ENCODE results near the gene RBPJL.

DNA sequence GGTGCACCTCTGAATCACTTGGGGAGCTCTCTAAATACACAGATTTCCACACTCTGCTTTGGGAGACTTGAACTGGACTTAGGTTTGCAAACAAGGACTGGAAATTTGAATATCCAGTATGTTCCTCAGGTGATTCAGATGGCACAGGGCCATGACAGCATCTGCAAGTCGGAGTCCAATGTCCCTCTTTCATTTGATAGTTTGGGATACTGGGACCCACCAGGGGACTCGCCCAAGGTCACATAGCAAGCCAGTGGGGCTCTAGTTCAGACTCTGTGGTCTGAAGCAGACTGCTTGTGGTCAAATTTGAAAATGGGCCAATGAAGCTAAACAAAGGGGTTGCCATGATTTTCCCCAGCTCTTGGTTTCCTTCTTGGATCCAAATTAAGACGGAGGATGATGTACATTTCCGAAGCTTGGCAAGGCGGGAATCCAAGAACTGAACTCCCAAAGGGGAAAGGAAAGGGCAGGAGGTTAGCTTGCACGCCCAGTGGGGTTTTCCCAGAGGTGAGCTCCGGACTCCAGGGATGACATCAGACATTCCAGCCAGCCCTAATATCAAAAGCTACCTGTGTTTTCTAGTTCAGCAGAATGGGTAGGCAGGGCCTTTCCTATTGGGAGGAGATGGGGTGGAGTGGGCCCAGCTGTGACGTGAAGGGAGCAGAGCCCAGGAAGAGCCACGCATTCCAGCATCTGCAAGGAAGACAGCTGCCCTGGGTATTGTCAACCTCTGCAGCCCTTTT, 52.9 kb downstream of the RBPJL start:
- TF ChIP-seq CTCF (IDR thresholded peaks at IDR 0.05) = no peak
- no peak for TF ChIP-seq EP300 (IDR thresholded peaks at IDR 0.05; ENCODE audit: low read depth)
- TF ChIP-seq POLR2A (IDR thresholded peaks at IDR 0.05) = no peak
